ENCODE measurements around the gene ECHDC3. TPM values are rescaled to one million over a fixed set of nuclear protein-coding genes. Genes with fewer than 3 reads are reported as not detected.

The ECHDC3 gene
- total and polyA plus RNA-seq, 2 of the 8 experiments (the other 6 are each of a cell fraction or from before 2014, with no cell fraction given), result 15.6 to 19.9 TPM

DNA sequence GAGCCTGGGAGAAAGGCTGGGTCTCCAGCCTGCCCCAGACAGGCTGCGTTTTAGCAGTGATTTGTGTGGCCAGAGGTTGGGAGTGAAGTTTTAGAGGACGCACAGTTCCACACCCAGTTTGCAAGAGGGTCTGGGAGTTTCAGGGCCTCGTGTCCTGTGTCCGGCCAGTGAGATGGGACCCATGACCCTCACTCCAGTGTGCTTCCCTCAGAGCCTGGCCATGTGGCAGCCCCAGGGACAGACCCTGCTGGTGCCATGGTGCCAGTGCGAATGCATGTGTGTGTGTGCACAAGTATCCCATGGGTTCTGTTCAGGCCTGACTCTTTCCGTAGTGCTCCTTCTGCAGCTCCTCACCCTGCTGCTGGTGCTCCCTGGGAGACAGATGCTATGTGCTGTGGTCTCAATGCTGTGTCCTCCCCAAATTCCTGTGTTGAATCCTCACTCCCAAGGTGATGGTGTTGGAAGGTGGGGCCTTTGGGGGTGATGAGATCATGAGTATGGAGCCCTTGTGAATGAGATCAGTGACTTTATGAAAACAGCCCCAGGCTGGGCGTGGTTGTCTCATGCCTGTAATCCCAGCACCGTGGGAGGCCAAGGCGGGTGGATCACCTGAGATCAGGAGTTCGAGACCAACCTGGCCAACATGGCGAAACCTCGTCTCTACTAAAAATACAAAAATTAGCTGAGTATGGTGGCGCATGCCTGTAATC is 16.5 kb downstream of the ECHDC3 start (continued):
- TF ChIP-seq, protein P1, sequence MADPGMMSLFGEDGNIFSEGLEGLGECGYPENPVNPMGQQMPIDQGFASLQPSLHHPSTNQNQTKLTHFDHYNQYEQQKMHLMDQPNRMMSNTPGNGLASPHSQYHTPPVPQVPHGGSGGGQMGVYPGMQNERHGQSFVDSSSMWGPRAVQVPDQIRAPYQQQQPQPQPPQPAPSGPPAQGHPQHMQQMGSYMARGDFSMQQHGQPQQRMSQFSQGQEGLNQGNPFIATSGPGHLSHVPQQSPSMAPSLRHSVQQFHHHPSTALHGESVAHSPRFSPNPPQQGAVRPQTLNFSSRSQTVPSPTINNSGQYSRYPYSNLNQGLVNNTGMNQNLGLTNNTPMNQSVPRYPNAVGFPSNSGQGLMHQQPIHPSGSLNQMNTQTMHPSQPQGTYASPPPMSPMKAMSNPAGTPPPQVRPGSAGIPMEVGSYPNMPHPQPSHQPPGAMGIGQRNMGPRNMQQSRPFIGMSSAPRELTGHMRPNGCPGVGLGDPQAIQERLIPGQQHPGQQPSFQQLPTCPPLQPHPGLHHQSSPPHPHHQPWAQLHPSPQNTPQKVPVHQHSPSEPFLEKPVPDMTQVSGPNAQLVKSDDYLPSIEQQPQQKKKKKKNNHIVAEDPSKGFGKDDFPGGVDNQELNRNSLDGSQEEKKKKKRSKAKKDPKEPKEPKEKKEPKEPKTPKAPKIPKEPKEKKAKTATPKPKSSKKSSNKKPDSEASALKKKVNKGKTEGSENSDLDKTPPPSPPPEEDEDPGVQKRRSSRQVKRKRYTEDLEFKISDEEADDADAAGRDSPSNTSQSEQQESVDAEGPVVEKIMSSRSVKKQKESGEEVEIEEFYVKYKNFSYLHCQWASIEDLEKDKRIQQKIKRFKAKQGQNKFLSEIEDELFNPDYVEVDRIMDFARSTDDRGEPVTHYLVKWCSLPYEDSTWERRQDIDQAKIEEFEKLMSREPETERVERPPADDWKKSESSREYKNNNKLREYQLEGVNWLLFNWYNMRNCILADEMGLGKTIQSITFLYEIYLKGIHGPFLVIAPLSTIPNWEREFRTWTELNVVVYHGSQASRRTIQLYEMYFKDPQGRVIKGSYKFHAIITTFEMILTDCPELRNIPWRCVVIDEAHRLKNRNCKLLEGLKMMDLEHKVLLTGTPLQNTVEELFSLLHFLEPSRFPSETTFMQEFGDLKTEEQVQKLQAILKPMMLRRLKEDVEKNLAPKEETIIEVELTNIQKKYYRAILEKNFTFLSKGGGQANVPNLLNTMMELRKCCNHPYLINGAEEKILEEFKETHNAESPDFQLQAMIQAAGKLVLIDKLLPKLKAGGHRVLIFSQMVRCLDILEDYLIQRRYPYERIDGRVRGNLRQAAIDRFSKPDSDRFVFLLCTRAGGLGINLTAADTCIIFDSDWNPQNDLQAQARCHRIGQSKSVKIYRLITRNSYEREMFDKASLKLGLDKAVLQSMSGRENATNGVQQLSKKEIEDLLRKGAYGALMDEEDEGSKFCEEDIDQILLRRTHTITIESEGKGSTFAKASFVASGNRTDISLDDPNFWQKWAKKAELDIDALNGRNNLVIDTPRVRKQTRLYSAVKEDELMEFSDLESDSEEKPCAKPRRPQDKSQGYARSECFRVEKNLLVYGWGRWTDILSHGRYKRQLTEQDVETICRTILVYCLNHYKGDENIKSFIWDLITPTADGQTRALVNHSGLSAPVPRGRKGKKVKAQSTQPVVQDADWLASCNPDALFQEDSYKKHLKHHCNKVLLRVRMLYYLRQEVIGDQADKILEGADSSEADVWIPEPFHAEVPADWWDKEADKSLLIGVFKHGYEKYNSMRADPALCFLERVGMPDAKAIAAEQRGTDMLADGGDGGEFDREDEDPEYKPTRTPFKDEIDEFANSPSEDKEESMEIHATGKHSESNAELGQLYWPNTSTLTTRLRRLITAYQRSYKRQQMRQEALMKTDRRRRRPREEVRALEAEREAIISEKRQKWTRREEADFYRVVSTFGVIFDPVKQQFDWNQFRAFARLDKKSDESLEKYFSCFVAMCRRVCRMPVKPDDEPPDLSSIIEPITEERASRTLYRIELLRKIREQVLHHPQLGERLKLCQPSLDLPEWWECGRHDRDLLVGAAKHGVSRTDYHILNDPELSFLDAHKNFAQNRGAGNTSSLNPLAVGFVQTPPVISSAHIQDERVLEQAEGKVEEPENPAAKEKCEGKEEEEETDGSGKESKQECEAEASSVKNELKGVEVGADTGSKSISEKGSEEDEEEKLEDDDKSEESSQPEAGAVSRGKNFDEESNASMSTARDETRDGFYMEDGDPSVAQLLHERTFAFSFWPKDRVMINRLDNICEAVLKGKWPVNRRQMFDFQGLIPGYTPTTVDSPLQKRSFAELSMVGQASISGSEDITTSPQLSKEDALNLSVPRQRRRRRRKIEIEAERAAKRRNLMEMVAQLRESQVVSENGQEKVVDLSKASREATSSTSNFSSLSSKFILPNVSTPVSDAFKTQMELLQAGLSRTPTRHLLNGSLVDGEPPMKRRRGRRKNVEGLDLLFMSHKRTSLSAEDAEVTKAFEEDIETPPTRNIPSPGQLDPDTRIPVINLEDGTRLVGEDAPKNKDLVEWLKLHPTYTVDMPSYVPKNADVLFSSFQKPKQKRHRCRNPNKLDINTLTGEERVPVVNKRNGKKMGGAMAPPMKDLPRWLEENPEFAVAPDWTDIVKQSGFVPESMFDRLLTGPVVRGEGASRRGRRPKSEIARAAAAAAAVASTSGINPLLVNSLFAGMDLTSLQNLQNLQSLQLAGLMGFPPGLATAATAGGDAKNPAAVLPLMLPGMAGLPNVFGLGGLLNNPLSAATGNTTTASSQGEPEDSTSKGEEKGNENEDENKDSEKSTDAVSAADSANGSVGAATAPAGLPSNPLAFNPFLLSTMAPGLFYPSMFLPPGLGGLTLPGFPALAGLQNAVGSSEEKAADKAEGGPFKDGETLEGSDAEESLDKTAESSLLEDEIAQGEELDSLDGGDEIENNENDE (IDR thresholded peaks at IDR 0.05; ENCODE audit: insufficient replicate concordance, low read length), result no peak
- TF ChIP-seq JUND (IDR thresholded peaks at IDR 0.05; ENCODE audit: low read length) (no peak), CHD1 (IDR thresholded peaks at IDR 0.05; ENCODE audit: low read depth, low read length) (no peak), TBP (IDR thresholded peaks at IDR 0.05; ENCODE audit: low read depth, low read length) (no peak), ZNF274 (IDR thresholded peaks at IDR 0.05; ENCODE audit: borderline replicate concordance, extremely low read depth, low read length) (no peak), TCF12 (IDR thresholded peaks at IDR 0.05; ENCODE audit: low read depth, low read length) (no peak)
- TF ChIP-seq, protein P2, sequence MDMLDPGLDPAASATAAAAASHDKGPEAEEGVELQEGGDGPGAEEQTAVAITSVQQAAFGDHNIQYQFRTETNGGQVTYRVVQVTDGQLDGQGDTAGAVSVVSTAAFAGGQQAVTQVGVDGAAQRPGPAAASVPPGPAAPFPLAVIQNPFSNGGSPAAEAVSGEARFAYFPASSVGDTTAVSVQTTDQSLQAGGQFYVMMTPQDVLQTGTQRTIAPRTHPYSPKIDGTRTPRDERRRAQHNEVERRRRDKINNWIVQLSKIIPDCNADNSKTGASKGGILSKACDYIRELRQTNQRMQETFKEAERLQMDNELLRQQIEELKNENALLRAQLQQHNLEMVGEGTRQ (IDR thresholded peaks at IDR 0.05; ENCODE audit: low read length), result no peak

All from H1 (cell line).